ENCODE results near the gene C1QTNF12. TPM values are rescaled to one million over a fixed set of nuclear protein-coding genes. Genes with fewer than 3 reads are reported as not detected.
"Not testable (repeated sequence)": the region's sequence is repeated elsewhere in the genome, so short reads cannot be mapped to it uniquely, and the experiment has no call there.

C1QTNF12 gene
- total RNA-seq, 1 experiment from 2014 or later: 0.57 TPM

GRCh38 chr1:1199961-1200875 lies 46.3 kb downstream of the C1QTNF12 start:
- DNase-seq (ENCODE audit: low read depth): no peak

- no peak for DNase-seq (ENCODE audit: low read depth)
Measured at GRCh38 chr1:1199141-1199960, 47.2 kb downstream of the C1QTNF12 start.

GRCh38 chr1:1198423-1199140 lies 47.9 kb downstream of the C1QTNF12 start:
- no peak for DNase-seq (ENCODE audit: low read depth)

GRCh38 chr1:1197551-1198422 lies 48.7 kb downstream of the C1QTNF12 start:
- DNase-seq (ENCODE audit: low read depth): no peak

- no peak for DNase-seq (ENCODE audit: low read depth)
Measured at GRCh38 chr1:1197188-1197500, 49.4 kb downstream of the C1QTNF12 start.

GRCh38 chr1:1196431-1197187 lies 49.9 kb downstream of the C1QTNF12 start:
- no peak for DNase-seq (ENCODE audit: low read depth)

- not testable (repeated sequence) for DNase-seq (ENCODE audit: low read depth)
Measured at GRCh38 chr1:1195726-1196125, 50.8 kb downstream of the C1QTNF12 start.

GRCh38 chr1:1194723-1195122 lies 51.8 kb downstream of the C1QTNF12 start:
- DNase-seq (ENCODE audit: low read depth): no peak

Other genes starting within 250 kb of the C1QTNF12 start
- gene HES4, start 246.6 kb downstream of the C1QTNF12 start, total RNA-seq (2014; rRNA removed): 2.4 and 2.9 TPM in 2 replicates
- gene ISG15, start 233.2 kb downstream of the C1QTNF12 start, total RNA-seq (2014; rRNA removed): 77.6 and 161 TPM in 2 replicates
- gene AGRN, start 226.6 kb downstream of the C1QTNF12 start, total RNA-seq (2014; rRNA removed): 13.3 and 15.5 TPM in 2 replicates
- gene RNF223, start 172.4 kb downstream of the C1QTNF12 start, total RNA-seq (2014; rRNA removed): not detected in 2 replicates
- 18.8 and 26.5 TPM in 2 replicates for gene C1orf159, start 130.6 kb downstream of the C1QTNF12 start, total RNA-seq (2014; rRNA removed)
- gene TTLL10, start 72.8 kb downstream of the C1QTNF12 start, total RNA-seq (2014; rRNA removed): not detected in 2 replicates
- not detected in 2 replicates for gene TNFRSF18, start 40.1 kb downstream of the C1QTNF12 start, total RNA-seq (2014; rRNA removed)
- 0.17 and 0.32 TPM in 2 replicates for gene TNFRSF4, start 32.6 kb downstream of the C1QTNF12 start, total RNA-seq (2014; rRNA removed)
- gene SDF4, start 14.7 kb downstream of the C1QTNF12 start, total RNA-seq (2014; rRNA removed): 142 and 150 TPM in 2 replicates
- gene B3GALT6, start 14.5 kb downstream of the C1QTNF12 start, total RNA-seq (2014; rRNA removed): 58.0 and 58.3 TPM in 2 replicates
- 57.4 and 62.3 TPM in 2 replicates for gene UBE2J2, start 27.1 kb upstream of the C1QTNF12 start, total RNA-seq (2014; rRNA removed)
- 1.5 and 4.1 TPM in 2 replicates for gene SCNN1D, start 33.7 kb upstream of the C1QTNF12 start, total RNA-seq (2014; rRNA removed)
- 71.0 and 76.4 TPM in 2 replicates for gene ACAP3, start 61.2 kb upstream of the C1QTNF12 start, total RNA-seq (2014; rRNA removed)
- 31.8 and 34.3 TPM in 2 replicates for gene PUSL1, start 61.9 kb upstream of the C1QTNF12 start, total RNA-seq (2014; rRNA removed)
- 76.0 and 85.4 TPM in 2 replicates for gene INTS11, start 77.9 kb upstream of the C1QTNF12 start, total RNA-seq (2014; rRNA removed)
- gene CPTP, start 78.1 kb upstream of the C1QTNF12 start, total RNA-seq (2014; rRNA removed): 27.7 and 28.9 TPM in 2 replicates
- 0.06 TPM in 1 of 2 replicates, not detected in the other for gene TAS1R3, start 84.6 kb upstream of the C1QTNF12 start, total RNA-seq (2014; rRNA removed)
- gene DVL1, start 102.7 kb upstream of the C1QTNF12 start, total RNA-seq (2014; rRNA removed): 85.6 and 86.6 TPM in 2 replicates
- gene MXRA8, start 111.8 kb upstream of the C1QTNF12 start, total RNA-seq (2014; rRNA removed): 292 and 326 TPM in 2 replicates
- 226 and 234 TPM in 2 replicates for gene AURKAIP1, start 128.5 kb upstream of the C1QTNF12 start, total RNA-seq (2014; rRNA removed)
- gene CCNL2, start 152.6 kb upstream of the C1QTNF12 start, total RNA-seq (2014; rRNA removed): 118 and 127 TPM in 2 replicates
- 126 and 134 TPM in 2 replicates for gene MRPL20, start 160.6 kb upstream of the C1QTNF12 start, total RNA-seq (2014; rRNA removed)
- gene ANKRD65, start 174.6 kb upstream of the C1QTNF12 start, total RNA-seq (2014; rRNA removed): not detected in 2 replicates
- gene VWA1, start 189.0 kb upstream of the C1QTNF12 start, total RNA-seq (2014; rRNA removed): 1.1 TPM in 2 replicates
- not detected in 2 replicates for gene ATAD3C, start 203.0 kb upstream of the C1QTNF12 start, total RNA-seq (2014; rRNA removed)
- 29.2 and 38.7 TPM in 2 replicates for gene ATAD3B, start 225.0 kb upstream of the C1QTNF12 start, total RNA-seq (2014; rRNA removed)

All from LHCN-M2 (cell line).